ELR (cell line): ENCODE measurements around the gene UBE2D2.
"Not testable (repeated sequence)": the region's sequence is repeated elsewhere in the genome, so short reads cannot be mapped to it uniquely, and the experiment has no call there.

ENCODE experiments used
- DNase-seq: peaks from one replicate; pipeline ENCODE4 v3.0.0-alpha.2; 2015; ENCODE audit warnings: low read depth

UBE2D2 gene

GRCh38 chr5:139584137-139584536 is 23.0 kb downstream of the UBE2D2 start:
- no peak for DNase-seq

GRCh38 chr5:139588116-139588515 is 27.0 kb downstream of the UBE2D2 start:
- not testable (repeated sequence) for DNase-seq

- no peak for DNase-seq
Measured at GRCh38 chr5:139588962-139589361, 27.8 kb downstream of the UBE2D2 start.

GRCh38 chr5:139592289-139592688 is 31.1 kb downstream of the UBE2D2 start:
- DNase-seq: no peak

GRCh38 chr5:139593076-139593475 is 31.9 kb downstream of the UBE2D2 start:
- DNase-seq: not testable (repeated sequence)

- peak; percentile 83 for DNase-seq
Measured at GRCh38 chr5:139593716-139594319, 32.7 kb downstream of the UBE2D2 start.

GRCh38 chr5:139597134-139597533 is 36.0 kb downstream of the UBE2D2 start:
- DNase-seq: no peak

- not testable (repeated sequence) for DNase-seq
Measured at GRCh38 chr5:139598601-139598965, 37.4 kb downstream of the UBE2D2 start.

GRCh38 chr5:139600336-139600949 is 39.3 kb downstream of the UBE2D2 start:
- peak; percentile 86 for DNase-seq

GRCh38 chr5:139601429-139601828 is 40.3 kb downstream of the UBE2D2 start:
- DNase-seq: no peak

GRCh38 chr5:139601948-139602347 is 40.8 kb downstream of the UBE2D2 start:
- not testable (repeated sequence) for DNase-seq

- DNase-seq: no peak
Measured at GRCh38 chr5:139605887-139606286, 44.7 kb downstream of the UBE2D2 start.

- no peak for DNase-seq
Measured at GRCh38 chr5:139611703-139612584, 50.8 kb downstream of the UBE2D2 start.

- no peak for DNase-seq
Measured at GRCh38 chr5:139619861-139620260, 58.7 kb downstream of the UBE2D2 start.

- DNase-seq: not testable (repeated sequence)
Measured at GRCh38 chr5:139625398-139625797, 64.3 kb downstream of the UBE2D2 start.

GRCh38 chr5:139630855-139631254 is 69.7 kb downstream of the UBE2D2 start:
- no peak for DNase-seq

GRCh38 chr5:139631520-139632165 is 70.5 kb downstream of the UBE2D2 start:
- DNase-seq: no peak

GRCh38 chr5:139633295-139634027 is 72.3 kb downstream of the UBE2D2 start:
- peak; percentile 78 for DNase-seq

GRCh38 chr5:139634028-139634325 is 72.8 kb downstream of the UBE2D2 start:
- no peak for DNase-seq

- no peak for DNase-seq
Measured at GRCh38 chr5:139634541-139634940, 73.4 kb downstream of the UBE2D2 start.

- no peak for DNase-seq
Measured at GRCh38 chr5:139635191-139635590, 74.1 kb downstream of the UBE2D2 start.

GRCh38 chr5:139635606-139636206 is 74.6 kb downstream of the UBE2D2 start:
- DNase-seq: peak; percentile 80
